Fibroblast of villous mesenchyme (primary cell): ENCODE measurements around the gene TAF8. TPM values are rescaled to one million over a fixed set of nuclear protein-coding genes. Genes with fewer than 3 reads are reported as not detected.
"Not testable (repeated sequence)": the region's sequence is repeated elsewhere in the genome, so short reads cannot be mapped to it uniquely, and the experiment has no call there.

ENCODE experiments used
- DNase-seq: peaks from one replicate; pipeline ENCODE4 v3.0.0-alpha.2; 2010; ENCODE audit warnings: low read depth
- H3K4me3 ChIP-seq: 2 replicates; pipeline ENCODE4 v1.5.1; 2011; ENCODE audit warnings: low read depth, mild to moderate bottlenecking, low read length
- total RNA-seq: library from RNA; depleted of rRNA; stranded (reverse); fragments of >200 nt; gene quantifications from 2 replicates; pipeline ENCODE4 v1.2.3, GENCODE V29; 2012
- TF ChIP-seq, protein P1 (sequence below): IDR thresholded peaks from 2 replicates; pipeline ENCODE4 v1.5.1; 2012; ENCODE audit warnings: low read depth, mild to moderate bottlenecking, low read length; ENCODE audit not compliant: insufficient read depth

The TAF8 gene
- total RNA-seq, 1 donor = 16.0 TPM

DNA sequence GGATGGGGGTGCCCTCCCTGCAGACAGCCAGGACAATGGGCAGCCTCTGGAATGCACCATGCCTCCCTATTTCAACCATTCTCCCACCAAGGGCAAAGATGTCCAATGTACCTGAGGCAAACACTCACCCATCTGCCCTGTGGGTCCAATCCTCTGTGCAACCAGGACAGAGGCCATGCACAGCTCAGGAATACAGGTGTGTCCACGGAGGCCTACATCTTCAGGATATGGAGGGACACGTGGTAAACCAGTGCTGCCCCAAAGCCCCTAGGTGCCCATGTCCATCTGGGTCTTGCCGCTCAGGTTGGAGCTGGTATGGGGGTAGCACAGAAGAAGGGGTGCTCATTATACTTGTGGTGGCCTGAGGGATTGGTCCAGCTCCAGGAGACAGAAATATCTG is 20.4 kb upstream of the TAF8 start:
- H3K4me3 ChIP-seq = no peak overlapping the region
- TF ChIP-seq, protein P1, sequence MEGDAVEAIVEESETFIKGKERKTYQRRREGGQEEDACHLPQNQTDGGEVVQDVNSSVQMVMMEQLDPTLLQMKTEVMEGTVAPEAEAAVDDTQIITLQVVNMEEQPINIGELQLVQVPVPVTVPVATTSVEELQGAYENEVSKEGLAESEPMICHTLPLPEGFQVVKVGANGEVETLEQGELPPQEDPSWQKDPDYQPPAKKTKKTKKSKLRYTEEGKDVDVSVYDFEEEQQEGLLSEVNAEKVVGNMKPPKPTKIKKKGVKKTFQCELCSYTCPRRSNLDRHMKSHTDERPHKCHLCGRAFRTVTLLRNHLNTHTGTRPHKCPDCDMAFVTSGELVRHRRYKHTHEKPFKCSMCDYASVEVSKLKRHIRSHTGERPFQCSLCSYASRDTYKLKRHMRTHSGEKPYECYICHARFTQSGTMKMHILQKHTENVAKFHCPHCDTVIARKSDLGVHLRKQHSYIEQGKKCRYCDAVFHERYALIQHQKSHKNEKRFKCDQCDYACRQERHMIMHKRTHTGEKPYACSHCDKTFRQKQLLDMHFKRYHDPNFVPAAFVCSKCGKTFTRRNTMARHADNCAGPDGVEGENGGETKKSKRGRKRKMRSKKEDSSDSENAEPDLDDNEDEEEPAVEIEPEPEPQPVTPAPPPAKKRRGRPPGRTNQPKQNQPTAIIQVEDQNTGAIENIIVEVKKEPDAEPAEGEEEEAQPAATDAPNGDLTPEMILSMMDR = no peak
- no peak for DNase-seq

DNA sequence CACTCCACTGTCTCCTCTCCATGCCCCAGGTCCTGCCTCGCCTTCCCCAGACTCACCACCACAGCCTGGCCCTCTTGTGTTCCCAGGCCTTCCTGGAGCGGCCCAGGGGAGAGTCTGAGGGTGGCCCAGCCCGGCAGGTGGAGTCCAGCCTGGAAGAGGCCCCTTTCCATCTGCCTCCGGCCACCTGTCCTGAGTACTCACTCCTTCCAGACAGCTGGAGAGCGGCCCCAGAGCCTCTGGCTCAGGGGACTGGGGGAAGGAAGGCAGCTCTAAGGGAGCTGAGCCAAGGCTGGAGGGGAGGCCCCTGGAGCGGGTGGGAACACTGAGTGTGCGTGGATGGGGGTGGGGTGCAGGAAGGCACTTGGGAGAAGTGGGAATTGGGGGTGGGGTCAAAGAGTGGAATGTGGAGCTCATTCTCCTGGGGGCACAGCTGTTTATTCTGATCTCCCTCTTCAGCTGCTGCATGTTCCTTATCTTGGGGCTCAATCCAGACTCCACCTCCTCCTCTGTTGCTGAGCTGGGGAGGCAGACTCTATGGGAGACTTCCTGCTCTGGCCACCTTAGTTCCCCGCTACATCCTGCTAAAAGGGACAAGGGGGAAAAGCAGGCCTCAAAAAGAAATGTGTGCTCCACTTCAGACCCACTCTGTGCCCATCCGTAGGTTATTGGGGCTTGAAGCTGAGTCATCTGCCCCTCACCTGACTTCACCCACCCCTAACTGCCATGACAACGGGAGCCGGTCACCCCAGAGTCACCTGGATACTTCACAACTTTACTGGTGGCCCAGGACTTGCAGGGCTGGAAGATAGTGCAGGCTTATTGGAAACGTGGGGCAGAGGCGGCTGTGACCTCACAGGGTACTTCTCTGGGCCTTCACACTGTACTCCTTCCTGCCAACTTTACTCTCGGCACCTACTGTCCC is 19.5 kb upstream of the TAF8 start:
- H3K4me3 ChIP-seq = peak overlapping the region; percentile 9
- TF ChIP-seq, protein P1 = no peak
- peak; percentile 95 for DNase-seq

DNA sequence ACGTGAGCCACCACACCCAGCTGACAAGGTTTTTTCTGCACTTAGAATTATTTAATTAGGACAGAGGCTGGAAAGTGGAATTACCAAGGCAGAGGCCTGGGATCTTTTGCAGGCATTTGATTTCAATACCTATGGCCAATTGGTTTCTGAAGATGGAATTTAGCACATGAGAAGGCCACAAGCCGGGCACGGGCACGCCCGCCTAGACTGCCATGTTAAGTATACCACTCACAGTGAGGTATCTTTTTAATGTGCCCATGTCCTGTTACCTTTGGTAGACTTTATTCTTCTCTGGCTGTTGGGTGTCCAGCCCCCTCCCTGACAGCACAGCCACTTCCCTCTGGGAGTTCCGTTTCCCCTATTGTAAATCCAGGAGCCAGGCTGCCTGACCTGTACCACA is 18.0 kb upstream of the TAF8 start:
- no peak overlapping the region for H3K4me3 ChIP-seq
- TF ChIP-seq, protein P1 = no peak
- no peak for DNase-seq

DNA sequence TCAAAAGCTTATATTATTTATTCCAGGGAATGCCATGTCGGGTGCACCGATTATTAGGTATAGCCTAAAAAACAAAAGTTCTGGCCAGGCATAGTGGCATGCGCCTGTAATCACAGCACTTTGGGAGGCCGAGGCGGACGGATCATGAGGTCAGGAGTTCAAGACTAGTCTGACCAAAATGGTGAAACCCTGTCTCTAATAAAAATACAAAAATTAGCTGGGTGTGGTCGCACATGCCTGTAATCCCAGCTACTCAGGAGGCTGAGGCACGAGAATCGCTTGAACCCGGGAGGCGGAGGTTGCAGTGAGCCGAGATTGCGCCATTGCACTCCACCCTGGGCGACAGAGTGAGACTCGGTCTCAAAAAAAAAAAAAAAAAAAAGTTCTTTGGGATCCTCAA is 12.7 kb upstream of the TAF8 start:
- H3K4me3 ChIP-seq = not testable (repeated sequence)
- DNase-seq = peak; percentile 27

DNA sequence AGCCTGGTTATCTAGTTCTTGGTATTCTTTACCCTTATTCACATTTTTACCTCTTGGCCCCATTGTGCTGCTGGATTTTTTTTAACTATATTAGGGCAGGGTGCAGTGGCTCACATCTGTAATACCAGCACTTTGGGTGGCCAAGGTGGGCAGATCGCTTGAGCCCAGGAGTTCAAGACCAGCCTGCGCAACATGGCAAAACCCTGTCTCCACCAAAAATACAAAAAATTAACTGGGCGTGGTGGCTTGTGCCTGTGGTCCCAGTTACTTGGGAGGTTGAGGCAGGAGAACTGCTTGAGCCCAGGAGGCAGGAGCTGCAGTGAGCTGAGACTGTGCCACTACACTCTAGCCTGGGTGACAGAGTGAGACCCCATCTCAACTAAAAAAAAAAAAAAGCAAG is 12.2 kb upstream of the TAF8 start:
- no peak overlapping the region for H3K4me3 ChIP-seq
- no peak for DNase-seq
- TF ChIP-seq, protein P1 = no peak

DNA sequence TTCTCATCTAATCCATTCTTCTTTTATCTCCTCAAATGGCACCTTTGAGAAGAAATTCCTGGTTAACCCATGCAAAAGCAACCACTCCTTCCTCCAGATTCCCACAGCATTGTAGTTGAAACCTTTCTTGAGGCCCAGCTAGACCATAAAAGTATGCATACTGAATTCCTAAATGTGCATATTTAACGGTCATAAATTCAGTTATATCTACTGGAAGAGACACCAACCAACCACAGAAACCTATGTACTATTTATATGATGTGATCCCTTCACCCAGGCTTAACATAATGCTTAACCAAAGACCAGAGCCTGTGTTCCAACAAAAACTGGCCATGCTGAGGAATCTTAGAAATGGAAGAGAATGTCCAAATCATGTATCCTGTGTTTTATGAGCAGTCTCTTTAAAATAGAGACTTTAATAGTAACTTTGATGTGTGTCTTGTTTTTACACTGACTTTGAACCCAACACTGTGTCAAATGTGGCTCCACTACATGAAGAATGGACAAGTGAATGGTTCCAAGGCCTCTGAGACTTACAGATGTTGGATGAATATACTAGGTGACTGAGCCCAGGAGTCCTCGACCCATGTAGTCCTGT is 11.4 kb upstream of the TAF8 start:
- peak; percentile 95 for DNase-seq

More for the DNA sequence above, 11.4 kb upstream of the TAF8 start:
- no peak overlapping the region for H3K4me3 ChIP-seq
- TF ChIP-seq, protein P1 = no peak
